B cell (primary cell): ENCODE results near the gene GATAD2A.

Experiments used
- EZH2 ChIP-seq: IDR thresholded peaks from 2 replicates; pipeline ENCODE4 v1.6.1; 2012; ENCODE audit warnings: borderline replicate concordance, low read depth, mild to moderate bottlenecking, moderate library complexity, low read length; ENCODE audit not compliant: insufficient read depth, poor library complexity, severe bottlenecking
- TF ChIP-seq, protein P1 (sequence below): fragments of 200-600 bp; IDR thresholded peaks from one replicate; pipeline ENCODE4 v1.8.0; 2022; ENCODE audit warnings: antibody characterized with exemption, mild to moderate bottlenecking

GRCh38 chr19:19507354-19507753, 101.9 kb downstream of the GATAD2A start:
- TF ChIP-seq, protein P1, sequence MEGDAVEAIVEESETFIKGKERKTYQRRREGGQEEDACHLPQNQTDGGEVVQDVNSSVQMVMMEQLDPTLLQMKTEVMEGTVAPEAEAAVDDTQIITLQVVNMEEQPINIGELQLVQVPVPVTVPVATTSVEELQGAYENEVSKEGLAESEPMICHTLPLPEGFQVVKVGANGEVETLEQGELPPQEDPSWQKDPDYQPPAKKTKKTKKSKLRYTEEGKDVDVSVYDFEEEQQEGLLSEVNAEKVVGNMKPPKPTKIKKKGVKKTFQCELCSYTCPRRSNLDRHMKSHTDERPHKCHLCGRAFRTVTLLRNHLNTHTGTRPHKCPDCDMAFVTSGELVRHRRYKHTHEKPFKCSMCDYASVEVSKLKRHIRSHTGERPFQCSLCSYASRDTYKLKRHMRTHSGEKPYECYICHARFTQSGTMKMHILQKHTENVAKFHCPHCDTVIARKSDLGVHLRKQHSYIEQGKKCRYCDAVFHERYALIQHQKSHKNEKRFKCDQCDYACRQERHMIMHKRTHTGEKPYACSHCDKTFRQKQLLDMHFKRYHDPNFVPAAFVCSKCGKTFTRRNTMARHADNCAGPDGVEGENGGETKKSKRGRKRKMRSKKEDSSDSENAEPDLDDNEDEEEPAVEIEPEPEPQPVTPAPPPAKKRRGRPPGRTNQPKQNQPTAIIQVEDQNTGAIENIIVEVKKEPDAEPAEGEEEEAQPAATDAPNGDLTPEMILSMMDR = no peak
- no peak for TF ChIP-seq EZH2
